GM23338 (cell line): ENCODE data around the gene PTPA.

Source experiments
- CREB1 ChIP-seq: fragments of 250-450 bp; sonication (Bioruptor Pico); IDR thresholded peaks from 2 replicates; pipeline ENCODE4 v1.5.0; 2020; ENCODE audit warnings: low read depth, mild to moderate bottlenecking, moderate library complexity
- EZH2 ChIP-seq: fragments of 200-600 bp; sonication (generic); IDR thresholded peaks from one replicate; pipeline ENCODE4 v1.8.0; 2017; ENCODE audit warnings: antibody characterized with exemption, mild to moderate bottlenecking, low read depth; ENCODE audit not compliant: unreplicated experiment
- EZH2phosphoT487 ChIP-seq: fragments of 200-600 bp; sonication (generic); IDR thresholded peaks from one replicate; pipeline ENCODE4 v1.8.1; 2018; ENCODE audit warnings: antibody characterized with exemption; ENCODE audit not compliant: unreplicated experiment
- JUNB ChIP-seq: IDR thresholded peaks from one replicate; pipeline ENCODE4 v1.6.1; 2016; ENCODE audit warnings: antibody characterized with exemption; ENCODE audit not compliant: unreplicated experiment
- NANOG ChIP-seq: IDR thresholded peaks from 2 replicates; pipeline ENCODE4 v1.6.1; 2016; ENCODE audit warnings: antibody characterized with exemption, borderline replicate concordance
- POLR2AphosphoS5 ChIP-seq: IDR thresholded peaks from 2 replicates; pipeline ENCODE4 v1.6.1; 2016; ENCODE audit warnings: antibody characterized with exemption, low read depth
- REST ChIP-seq: IDR thresholded peaks from one replicate; pipeline ENCODE4 v1.6.1; 2018; ENCODE audit warnings: antibody characterized with exemption; ENCODE audit not compliant: unreplicated experiment
- STAT1 ChIP-seq: IDR thresholded peaks from one replicate; pipeline ENCODE4 v1.6.1; 2016; ENCODE audit warnings: antibody characterized with exemption; ENCODE audit not compliant: unreplicated experiment
- ZNF331 ChIP-seq: fragments of 250-450 bp; sonication (Bioruptor Pico); IDR thresholded peaks from 2 replicates; pipeline ENCODE4 v1.5.0; 2020; ENCODE audit warnings: low read depth, mild to moderate bottlenecking, moderate library complexity
- ZNF462 ChIP-seq: fragments of 250-450 bp; sonication (Bioruptor Pico); IDR thresholded peaks from 2 replicates; pipeline ENCODE4 v1.5.0; 2020; ENCODE audit warnings: mild to moderate bottlenecking, moderate library complexity
- TF ChIP-seq, protein P1 (sequence below), 2 experiments: fragments of 200-600 bp in 1 of 2; sonication (generic) in 1 of 2; conservative IDR thresholded peaks; 2 replicates each; pipeline versions ENCODE4 v1.5.1 to v1.6.1; 2016 to 2017; ENCODE audit warnings: antibody characterized with exemption in 2 of 2, low read depth in 2 of 2, mild to moderate bottlenecking in 2 of 2, moderate library complexity in 1 of 2
- TF ChIP-seq, protein P2 (sequence below): IDR thresholded peaks from 2 replicates; pipeline ENCODE4 v1.6.1; 2016; ENCODE audit warnings: antibody characterized with exemption

DNA sequence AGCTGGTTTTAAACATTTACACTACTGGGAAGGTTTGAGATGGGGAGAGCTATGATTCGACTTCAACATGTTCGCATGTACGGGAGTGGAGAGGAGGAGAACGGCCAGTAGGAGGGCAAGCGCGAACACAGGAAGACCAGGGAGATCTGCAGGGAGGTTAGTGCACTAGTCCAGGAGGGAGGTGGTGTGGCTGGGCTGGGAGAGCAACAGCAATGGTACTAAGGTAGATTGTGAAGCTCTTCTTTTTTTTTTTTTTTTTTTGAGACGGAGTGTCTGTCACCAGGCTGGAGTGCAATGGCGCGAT is 50.3 kb downstream of the PTPA start:
- TF ChIP-seq, protein P1, sequence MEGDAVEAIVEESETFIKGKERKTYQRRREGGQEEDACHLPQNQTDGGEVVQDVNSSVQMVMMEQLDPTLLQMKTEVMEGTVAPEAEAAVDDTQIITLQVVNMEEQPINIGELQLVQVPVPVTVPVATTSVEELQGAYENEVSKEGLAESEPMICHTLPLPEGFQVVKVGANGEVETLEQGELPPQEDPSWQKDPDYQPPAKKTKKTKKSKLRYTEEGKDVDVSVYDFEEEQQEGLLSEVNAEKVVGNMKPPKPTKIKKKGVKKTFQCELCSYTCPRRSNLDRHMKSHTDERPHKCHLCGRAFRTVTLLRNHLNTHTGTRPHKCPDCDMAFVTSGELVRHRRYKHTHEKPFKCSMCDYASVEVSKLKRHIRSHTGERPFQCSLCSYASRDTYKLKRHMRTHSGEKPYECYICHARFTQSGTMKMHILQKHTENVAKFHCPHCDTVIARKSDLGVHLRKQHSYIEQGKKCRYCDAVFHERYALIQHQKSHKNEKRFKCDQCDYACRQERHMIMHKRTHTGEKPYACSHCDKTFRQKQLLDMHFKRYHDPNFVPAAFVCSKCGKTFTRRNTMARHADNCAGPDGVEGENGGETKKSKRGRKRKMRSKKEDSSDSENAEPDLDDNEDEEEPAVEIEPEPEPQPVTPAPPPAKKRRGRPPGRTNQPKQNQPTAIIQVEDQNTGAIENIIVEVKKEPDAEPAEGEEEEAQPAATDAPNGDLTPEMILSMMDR (conservative IDR thresholded peaks at IDR 0.05; ENCODE audit: low read depth in 2 of 2), result no peak
- no peak for TF ChIP-seq NANOG
- TF ChIP-seq REST, result no peak
- no peak for TF ChIP-seq STAT1
- no peak for TF ChIP-seq POLR2AphosphoS5
- TF ChIP-seq CREB1 (CRISPR knock-in tag), result no peak
- no peak for TF ChIP-seq EZH2
- no peak for TF ChIP-seq ZNF462 (CRISPR knock-in tag)
- no peak for TF ChIP-seq EZH2phosphoT487
- no peak for TF ChIP-seq JUNB
- TF ChIP-seq, protein P2, sequence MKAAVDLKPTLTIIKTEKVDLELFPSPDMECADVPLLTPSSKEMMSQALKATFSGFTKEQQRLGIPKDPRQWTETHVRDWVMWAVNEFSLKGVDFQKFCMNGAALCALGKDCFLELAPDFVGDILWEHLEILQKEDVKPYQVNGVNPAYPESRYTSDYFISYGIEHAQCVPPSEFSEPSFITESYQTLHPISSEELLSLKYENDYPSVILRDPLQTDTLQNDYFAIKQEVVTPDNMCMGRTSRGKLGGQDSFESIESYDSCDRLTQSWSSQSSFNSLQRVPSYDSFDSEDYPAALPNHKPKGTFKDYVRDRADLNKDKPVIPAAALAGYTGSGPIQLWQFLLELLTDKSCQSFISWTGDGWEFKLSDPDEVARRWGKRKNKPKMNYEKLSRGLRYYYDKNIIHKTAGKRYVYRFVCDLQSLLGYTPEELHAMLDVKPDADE, result no peak
- no peak for TF ChIP-seq ZNF331 (CRISPR knock-in tag)
